ENCODE data around the gene HRH3.

DNA sequence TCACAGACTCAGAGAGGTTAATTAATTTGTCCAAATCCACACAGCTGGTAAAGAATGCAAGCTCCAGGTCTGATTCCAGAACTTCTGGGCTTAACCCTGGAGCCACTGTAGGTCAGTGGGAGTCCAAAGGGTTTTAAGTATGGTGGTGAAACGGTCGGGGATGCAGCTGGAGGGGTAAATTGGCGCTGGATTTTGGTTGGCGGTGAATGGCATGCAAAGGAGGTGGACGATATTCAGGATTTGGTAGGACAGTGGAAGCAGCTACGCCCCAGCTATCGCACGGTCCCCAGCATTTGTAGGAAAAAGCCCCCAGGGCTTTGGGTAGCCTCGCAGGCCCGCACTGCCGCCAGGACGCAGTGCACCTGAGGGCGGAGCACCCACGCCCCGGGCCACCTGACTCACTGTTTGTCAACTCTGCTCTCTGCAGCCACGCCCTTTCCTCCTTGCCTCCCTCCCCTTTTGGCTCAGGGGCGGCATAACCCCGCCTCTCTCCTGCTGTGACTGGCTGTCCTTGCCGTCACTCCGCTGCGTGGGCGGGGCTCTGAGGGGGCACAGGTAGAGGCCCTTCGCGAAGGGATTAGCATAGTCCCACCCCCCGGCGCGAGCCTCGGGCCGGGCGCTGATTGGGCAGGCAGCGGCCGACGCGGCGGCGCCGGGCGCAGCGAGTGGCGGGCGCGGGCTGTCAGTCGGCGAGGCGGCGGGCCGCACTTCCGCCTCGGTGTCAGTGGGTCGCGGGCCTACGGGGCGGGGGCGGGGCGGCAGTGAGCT is 17.9 kb upstream of the HRH3 start, which contains the start of gene OSBPL2:
- TF ChIP-seq TAF1 (IDR thresholded peaks at IDR 0.05; ENCODE audit: borderline replicate concordance, low read depth, low read length), result no peak
- no peak; the same call in 1 of the 2 replicates for TF ChIP-seq POLR2A (IDR thresholded peaks at IDR 0.05; ENCODE audit: low read depth, low read length)

Data from GM12892 (cell line).